GM12878 (cell line): ENCODE measurements around the gene BDH1. TPM values are rescaled to one million over a fixed set of nuclear protein-coding genes. Genes with fewer than 3 reads are reported as not detected.

ENCODE experiments used
- ATAC-seq: fragments of 200-7000 bp; cut with Tn5 transposase; 3 replicates; pipeline ENCODE4 v1.9.1; 2020; ENCODE audit warnings: mild to moderate bottlenecking, moderate library complexity
- BruUV-seq: library from RNA; stranded (reverse); fragments of 400-500 nt; replicated peaks from 2 replicates; lab custom pipeline; 2021; lab: Mats Ljungman, UMichigan
- CTCF ChIA-PET: fragments of 300-600 bp; sonication (Branson Sonifier 250); formaldehyde crosslinking; extraction: SDS; loops from one replicate; lab custom pipeline; 2021; ENCODE audit warnings: inconsistent platforms; lab: Yijun Ruan, JAX
- POLR2A ChIA-PET: fragments of 350-600 bp; formaldehyde crosslinking; extraction: SDS; loops from one replicate; lab custom pipeline; 2021; ENCODE audit warnings: inconsistent platforms; lab: Charles Lee
- RAD21 ChIA-PET: fragments of 300-600 bp; sonication (Branson Sonifier 250); formaldehyde crosslinking; loops from one replicate; lab custom pipeline; 2023; ENCODE audit warnings: antibody characterized with exemption; ENCODE audit not compliant: unreplicated experiment; lab: Charles Lee
- SMC1A ChIA-PET: fragments of 300-600 bp; sonication (Branson Sonifier 250); formaldehyde crosslinking; loops from one replicate; lab custom pipeline; 2023; ENCODE audit not compliant: unreplicated experiment, uncharacterized antibody; lab: Charles Lee
- DNase-seq: peaks from one replicate; pipeline ENCODE4 v3.0.0-alpha.2; 2011; ENCODE audit warnings: low read depth, low spot score
- FAIRE-seq: peaks from 3 replicates; lab custom pipeline; 2011; peaks lifted over from hg19 to GRCh38; lab: Jason Lieb, UNC
- H2AFZ ChIP-seq: 2 replicates; pipeline ENCODE4 v1.6.0; 2011; ENCODE audit warnings: low read depth, low read length, control low read depth; ENCODE audit not compliant: control insufficient read depth
- H3K27ac ChIP-seq: 2 replicates; pipeline ENCODE4 v1.5.1; 2011; ENCODE audit warnings: control low read depth; ENCODE audit not compliant: control insufficient read depth, insufficient read depth
- H3K27me3 ChIP-seq, 2 experiments: replicated peaks in 1 of 2; 2 replicates each; pipeline versions ENCODE4 v1.6.0 to v1.6.1; 2011; ENCODE audit warnings: low read length in 1 of 2; ENCODE audit not compliant: control insufficient read depth in 2 of 2, insufficient read depth in 2 of 2
- H3K36me3 ChIP-seq, 2 experiments: 2 replicates each; pipeline ENCODE4 v1.5.1; 2011; ENCODE audit warnings: low read length in 1 of 2; ENCODE audit not compliant: control insufficient read depth in 2 of 2, insufficient read depth in 2 of 2
- H3K4me1 ChIP-seq: 2 replicates; pipeline ENCODE4 v1.6.1; 2011; ENCODE audit warnings: mild to moderate bottlenecking, low read length, moderate library complexity, mixed read lengths; ENCODE audit not compliant: control insufficient read depth, insufficient read depth
- H3K4me2 ChIP-seq: 2 replicates; pipeline ENCODE4 v1.6.0; 2011; ENCODE audit warnings: control low read depth; ENCODE audit not compliant: control insufficient read depth, insufficient read depth
- H3K4me3 ChIP-seq: fragments of 200-600 bp; sonication (generic); 2 replicates; pipeline ENCODE4 v1.5.1; 2016
- H3K79me2 ChIP-seq: 2 replicates; pipeline ENCODE4 v1.6.0; 2011; ENCODE audit warnings: low read length; ENCODE audit not compliant: control insufficient read depth, insufficient read depth
- H3K9ac ChIP-seq: 2 replicates; pipeline ENCODE4 v1.8.0; 2011; ENCODE audit warnings: low read length, control low read depth, mixed read lengths; ENCODE audit not compliant: control insufficient read depth, insufficient read depth
- H3K9me3 ChIP-seq: replicated peaks from 3 replicates; pipeline ENCODE4 v1.5.1; 2011; ENCODE audit warnings: mild to moderate bottlenecking, low read length; ENCODE audit not compliant: control insufficient read depth, insufficient read depth
- H4K20me1 ChIP-seq: 2 replicates; pipeline ENCODE4 v1.6.0; 2011; ENCODE audit not compliant: control insufficient read depth, insufficient read depth
- CBX5 ChIP-seq: sonication (generic); IDR thresholded peaks from 2 replicates; pipeline ENCODE4 v1.6.1; 2016; ENCODE audit warnings: low read depth, moderate library complexity, mild to moderate bottlenecking, inconsistent platforms
- ESRRA ChIP-seq: IDR thresholded peaks from 2 replicates; pipeline ENCODE4 v1.6.1; 2012; ENCODE audit warnings: mild to moderate bottlenecking, low read length, improper control_type of control experiment
- HDGF ChIP-seq: fragments of 450-650 bp; IDR thresholded peaks from 2 replicates; pipeline ENCODE4 v1.6.1; 2016; ENCODE audit warnings: antibody characterized with exemption
- IKZF1 ChIP-seq: fragments of 450-650 bp; conservative IDR thresholded peaks from 2 replicates; pipeline ENCODE4 v1.6.1; 2017; ENCODE audit warnings: antibody characterized with exemption, mild to moderate bottlenecking
- NKRF ChIP-seq: fragments of 450-650 bp; conservative IDR thresholded peaks from 2 replicates; pipeline ENCODE4 v1.6.1; 2017; ENCODE audit warnings: mild to moderate bottlenecking, moderate library complexity
- RAD21 ChIP-seq: IDR thresholded peaks from 2 replicates; pipeline ENCODE4 v1.6.1; 2011; ENCODE audit warnings: mild to moderate bottlenecking, low read depth, low read length, moderate library complexity; ENCODE audit not compliant: insufficient read depth
- RAD51 ChIP-seq: fragments of 450-650 bp; IDR thresholded peaks from 2 replicates; pipeline ENCODE4 v1.6.1; 2016; ENCODE audit warnings: moderate library complexity, mild to moderate bottlenecking, inconsistent platforms
- RB1 ChIP-seq: fragments of 450-650 bp; formaldehyde crosslinking; IDR thresholded peaks from 2 replicates; pipeline ENCODE4 v1.6.1; 2017; ENCODE audit warnings: mild to moderate bottlenecking, borderline replicate concordance
- SIX5 ChIP-seq: IDR thresholded peaks from 2 replicates; pipeline ENCODE4 v1.6.1; 2011; ENCODE audit warnings: mild to moderate bottlenecking, low read depth, low read length, moderate library complexity; ENCODE audit not compliant: severe bottlenecking
- SPI1 ChIP-seq: IDR thresholded peaks from 2 replicates; pipeline ENCODE4 v1.6.1; 2011; ENCODE audit warnings: low read depth, mild to moderate bottlenecking, low read length, moderate library complexity, borderline replicate concordance; ENCODE audit not compliant: insufficient read depth
- TBL1XR1 ChIP-seq: IDR thresholded peaks from 2 replicates; pipeline ENCODE4 v1.6.1; 2012; ENCODE audit warnings: low read depth, low read length, improper control_type of control experiment
- ZBTB11 ChIP-seq: fragments of 450-650 bp; formaldehyde crosslinking; IDR thresholded peaks from 2 replicates; pipeline ENCODE4 v1.5.0; 2022; ENCODE audit warnings: mild to moderate bottlenecking, missing genetic modification characterization
- ZNF217 ChIP-seq: fragments of 450-650 bp; IDR thresholded peaks from 2 replicates; pipeline ENCODE4 v1.6.1; 2017; ENCODE audit warnings: antibody characterized with exemption, mild to moderate bottlenecking
- WGBS: methylation state at CpG from one replicate; pipeline ENCODE4 v1.1.6; 2016; ENCODE audit warnings: low lambda C conversion rate; ENCODE audit not compliant: insufficient replicate concordance, insufficient coverage; ENCODE audit errors: missing lambda C conversion rate; 5-methylcytosine and 5-hydroxymethylcytosine counted together
- in situ Hi-C: fragments of 300-500 bp; cut with MboI; formaldehyde crosslinking; loops from 9 replicates; pipeline ENCODE4 v1.14.3; 2018; ENCODE audit warnings: mixed read lengths
- intact Hi-C: fragments of 100-400 bp; cut with micrococcal nuclease; formaldehyde crosslinking; loops from one replicate; pipeline ENCODE4 v1.14.2; 2022; ENCODE audit not compliant: unreplicated experiment
- polyA plus RNA-seq, 11 experiments: library from polyadenylated mRNA; depleted of rRNA in 4 of 11; unstranded in 6 of 11; stranded (reverse) in 5 of 11; fragments of >200 nt; fragmentation: Nextera tagmentation in 4 of 11; fragmentation: Illumina TruSeq in 1 of 11; extraction: Ambion mirVana in 4 of 11; extraction: Trizol in 1 of 11; gene quantifications; 1 replicate in 1 of 11; 2 replicates in 10 of 11; pipeline versions ENCODE4 v1.2.1 to v1.2.3, GENCODE V29; 2011 to 2016; ENCODE audit warnings: inconsistent platforms in 2 of 11, missing spikeins in 2 of 11, low read depth in 1 of 11
- total RNA-seq, 4 experiments: library from RNA; depleted of rRNA in 3 of 4; stranded (reverse); fragments of >200 nt in 3 of 4; fragmentation: Illumina TruSeq in 1 of 4; extraction: Trizol in 1 of 4; gene quantifications; 2 replicates each; pipeline versions ENCODE4 v1.2.1 to v1.2.3, GENCODE V29; 2013 to 2021
- TF ChIP-seq, protein P1 (sequence below): IDR thresholded peaks from 2 replicates; pipeline ENCODE4 v1.6.1; 2012; ENCODE audit warnings: low read depth, low read length, improper control_type of control experiment

BDH1 gene
- total and polyA plus RNA-seq, 10 of the 15 experiments (the other 5 are each of a cell fraction or from before 2014, with no cell fraction given) = 11.3 to 84.5 (median 60.3) TPM

- TF ChIP-seq RAD21 = no peak
- TF ChIP-seq, protein P1, sequence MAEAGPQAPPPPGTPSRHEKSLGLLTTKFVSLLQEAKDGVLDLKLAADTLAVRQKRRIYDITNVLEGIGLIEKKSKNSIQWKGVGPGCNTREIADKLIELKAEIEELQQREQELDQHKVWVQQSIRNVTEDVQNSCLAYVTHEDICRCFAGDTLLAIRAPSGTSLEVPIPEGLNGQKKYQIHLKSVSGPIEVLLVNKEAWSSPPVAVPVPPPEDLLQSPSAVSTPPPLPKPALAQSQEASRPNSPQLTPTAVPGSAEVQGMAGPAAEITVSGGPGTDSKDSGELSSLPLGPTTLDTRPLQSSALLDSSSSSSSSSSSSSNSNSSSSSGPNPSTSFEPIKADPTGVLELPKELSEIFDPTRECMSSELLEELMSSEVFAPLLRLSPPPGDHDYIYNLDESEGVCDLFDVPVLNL = no peak
- no peak for TF ChIP-seq CBX5
- TF ChIP-seq SIX5 = no peak
- TF ChIP-seq IKZF1 = no peak
- no peak for TF ChIP-seq RAD51
- no peak for TF ChIP-seq SPI1
- TF ChIP-seq, all 136 proteins: peak for 0
These were observed 90.4 kb downstream of the BDH1 start (continued) for GRCh38 chr3:197465197-197465995.

DNA sequence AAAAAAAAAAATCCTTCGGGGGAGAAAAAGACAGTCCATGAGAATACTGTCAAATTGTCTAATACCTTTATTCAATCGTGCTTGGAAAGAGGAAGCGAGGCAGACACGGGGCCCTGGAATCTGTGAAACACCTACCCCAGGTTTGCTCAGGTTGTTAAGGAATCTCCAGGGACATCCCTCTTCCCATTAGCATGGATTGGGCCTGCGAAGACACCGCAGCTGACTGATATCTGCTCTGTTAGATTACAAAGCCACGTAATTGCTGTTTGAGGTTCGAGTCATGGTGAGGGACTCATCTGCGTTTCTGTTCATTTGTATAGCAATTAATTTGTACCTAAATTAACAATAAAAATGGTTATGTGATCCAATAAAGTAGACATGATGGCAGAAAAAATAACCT, 91.0 kb downstream of the BDH1 start:
- POLR2A ChIA-PET = no interaction called here
- RAD21 ChIA-PET = no interaction called here
- no peak overlapping the region for H2AFZ ChIP-seq
- H3K36me3 ChIP-seq = no peaks in the 10 kb centered on the region
- no peaks in the 10 kb centered on the region for H3K79me2 ChIP-seq
- TF ChIP-seq HDGF = no peak
- TF ChIP-seq NKRF = no peak
- no peak for TF ChIP-seq ZNF217
- no peak for TF ChIP-seq RB1
- TF ChIP-seq ZBTB11 (CRISPR knock-in tag) = no peak
- no peak for TF ChIP-seq TBL1XR1
- no peak for TF ChIP-seq ESRRA
- intact Hi-C loops (no loop called here), in situ Hi-C loops (no loop called here)
- no peaks in the 10 kb centered on the region for H4K20me1 ChIP-seq
- no TSS peak for BruUV-seq
- H3K4me1 ChIP-seq = no peaks in the 10 kb centered on the region
- H3K9me3 ChIP-seq = no peaks in the 10 kb centered on the region
- H3K4me3 ChIP-seq = no peak overlapping the region
- no peak overlapping the region for H3K27ac ChIP-seq
- CTCF ChIA-PET = no interaction called here
- ATAC-seq (no peak), FAIRE-seq (no peak), DNase-seq (no peak)
- H3K27me3 ChIP-seq = peaks cover 0 to 2% of the 10 kb centered on the region in 2 experiments; a peak in 2 of 4 replicates
- 63% methylated on average over 9 of the region's 9 CpGs for WGBS
- SMC1A ChIA-PET = no interaction called here
- no peak overlapping the region for H3K4me2 ChIP-seq
- H3K9ac ChIP-seq = no peak overlapping the region
